ENCODE results near the gene EPB42.
"Not testable (repeated sequence)": the region's sequence is repeated elsewhere in the genome, so short reads cannot be mapped to it uniquely, and the experiment has no call there.

The EPB42 gene

DNA sequence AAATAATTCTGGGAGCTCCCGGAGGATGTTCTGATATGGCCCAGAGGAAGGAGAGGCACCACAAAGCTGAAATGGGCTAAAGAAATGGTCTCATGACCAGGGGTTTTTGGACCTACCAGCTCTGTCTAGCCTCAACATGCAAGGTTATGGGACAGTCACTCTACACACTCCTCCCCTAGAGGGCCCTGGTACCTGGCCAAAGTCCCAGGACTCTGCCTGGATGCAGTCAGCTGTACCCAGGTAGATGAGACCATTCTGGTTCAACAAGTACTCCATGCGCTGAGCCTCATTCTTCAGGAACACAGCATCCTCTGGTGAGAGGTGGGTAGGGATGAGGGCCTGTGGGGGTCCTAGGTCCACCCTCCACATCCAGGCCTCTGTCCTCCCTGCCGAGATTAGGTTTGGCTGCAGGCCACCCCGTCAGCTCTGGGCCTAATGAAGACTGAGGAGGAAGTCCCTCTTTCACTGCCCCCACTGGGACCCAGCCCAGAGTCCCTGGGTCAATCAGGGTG, 9.5 kb downstream of the EPB42 start:
- DNase-seq: no peak

DNA sequence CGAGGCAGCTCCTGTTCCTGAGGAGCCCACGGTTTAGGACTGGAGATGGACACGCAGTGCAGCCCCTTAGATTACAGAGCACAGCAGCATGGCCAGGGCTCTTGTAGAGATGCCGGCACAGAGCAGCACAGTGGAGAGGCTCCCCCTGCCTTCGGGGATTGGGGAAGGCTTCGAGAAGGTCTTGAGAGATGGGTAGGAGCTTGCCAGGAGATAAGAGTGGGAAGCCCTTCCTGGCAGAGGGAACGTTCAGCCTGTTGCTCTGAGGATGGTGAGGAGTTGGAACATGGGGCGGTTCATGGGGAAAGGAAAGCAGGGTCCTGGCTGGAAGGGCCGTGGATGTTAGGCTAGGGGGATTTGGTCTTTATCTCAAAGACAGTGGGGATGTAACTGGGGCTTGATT, 10.0 kb downstream of the EPB42 start:
- no peak for DNase-seq

DNA sequence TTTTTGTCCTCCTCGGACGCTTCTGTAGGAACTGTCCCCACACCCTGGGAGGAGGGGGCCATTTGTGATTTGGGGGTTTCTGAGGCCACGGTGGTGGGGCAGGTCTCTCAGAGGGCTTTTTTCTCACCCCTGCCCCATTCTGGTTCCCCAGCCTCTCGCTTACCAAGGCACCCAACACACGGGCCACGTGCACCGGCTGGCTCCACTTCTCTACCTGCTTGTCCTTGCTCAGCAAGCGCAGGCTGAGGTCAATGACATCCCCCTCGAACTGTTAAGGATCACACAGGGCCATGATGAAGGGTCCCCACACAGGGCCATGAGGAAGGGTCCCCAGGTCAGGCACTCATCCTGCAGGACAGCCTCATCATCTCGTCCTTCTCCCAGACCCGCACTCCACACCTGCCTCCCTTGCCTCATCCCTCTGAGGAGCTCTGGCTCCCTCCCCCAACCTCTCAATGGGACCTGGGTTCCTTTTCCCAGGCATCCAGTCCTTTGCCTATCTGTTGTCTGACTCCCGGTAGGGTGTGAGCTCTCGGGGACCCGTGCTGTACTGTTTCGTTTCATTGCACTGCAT, 10.6 kb downstream of the EPB42 start:
- no peak for DNase-seq

DNA sequence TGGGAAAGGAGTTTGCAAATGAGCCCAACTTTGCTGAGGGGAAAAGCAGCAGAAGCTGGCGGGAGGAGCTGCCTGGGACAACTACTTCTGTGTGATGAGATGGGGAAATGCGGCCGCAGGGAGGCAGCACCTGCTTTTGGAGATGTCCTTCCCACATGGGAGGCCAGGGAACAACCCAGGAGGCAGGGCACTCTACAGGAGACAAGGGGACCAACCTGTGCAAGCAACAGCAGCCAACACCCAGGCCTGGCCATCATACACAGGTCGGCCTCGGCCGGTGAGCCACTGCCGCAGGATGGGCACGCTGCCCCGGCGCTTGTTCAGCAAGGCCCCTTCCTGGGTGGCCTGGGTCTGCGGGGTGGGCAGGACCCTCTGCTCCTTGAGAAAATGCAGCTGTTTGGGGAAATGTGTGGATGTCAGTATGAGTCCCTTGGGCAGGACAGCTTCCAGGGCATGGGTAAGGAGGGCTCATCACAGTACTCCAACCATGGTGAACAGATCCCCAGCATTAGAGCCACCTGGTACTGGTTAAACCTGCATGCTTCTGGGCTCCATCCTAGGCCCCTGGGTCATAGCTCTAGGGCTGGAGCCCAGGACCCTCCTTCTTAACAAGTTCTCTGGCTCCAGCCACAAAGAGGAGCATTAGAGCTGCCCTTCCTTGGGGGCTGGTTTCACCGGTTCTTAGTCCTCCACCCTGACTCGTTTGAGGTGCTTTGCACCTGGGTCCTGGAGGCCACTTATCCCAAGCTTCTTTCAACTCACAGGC, 11.6 kb downstream of the EPB42 start:
- DNase-seq: no peak

DNA sequence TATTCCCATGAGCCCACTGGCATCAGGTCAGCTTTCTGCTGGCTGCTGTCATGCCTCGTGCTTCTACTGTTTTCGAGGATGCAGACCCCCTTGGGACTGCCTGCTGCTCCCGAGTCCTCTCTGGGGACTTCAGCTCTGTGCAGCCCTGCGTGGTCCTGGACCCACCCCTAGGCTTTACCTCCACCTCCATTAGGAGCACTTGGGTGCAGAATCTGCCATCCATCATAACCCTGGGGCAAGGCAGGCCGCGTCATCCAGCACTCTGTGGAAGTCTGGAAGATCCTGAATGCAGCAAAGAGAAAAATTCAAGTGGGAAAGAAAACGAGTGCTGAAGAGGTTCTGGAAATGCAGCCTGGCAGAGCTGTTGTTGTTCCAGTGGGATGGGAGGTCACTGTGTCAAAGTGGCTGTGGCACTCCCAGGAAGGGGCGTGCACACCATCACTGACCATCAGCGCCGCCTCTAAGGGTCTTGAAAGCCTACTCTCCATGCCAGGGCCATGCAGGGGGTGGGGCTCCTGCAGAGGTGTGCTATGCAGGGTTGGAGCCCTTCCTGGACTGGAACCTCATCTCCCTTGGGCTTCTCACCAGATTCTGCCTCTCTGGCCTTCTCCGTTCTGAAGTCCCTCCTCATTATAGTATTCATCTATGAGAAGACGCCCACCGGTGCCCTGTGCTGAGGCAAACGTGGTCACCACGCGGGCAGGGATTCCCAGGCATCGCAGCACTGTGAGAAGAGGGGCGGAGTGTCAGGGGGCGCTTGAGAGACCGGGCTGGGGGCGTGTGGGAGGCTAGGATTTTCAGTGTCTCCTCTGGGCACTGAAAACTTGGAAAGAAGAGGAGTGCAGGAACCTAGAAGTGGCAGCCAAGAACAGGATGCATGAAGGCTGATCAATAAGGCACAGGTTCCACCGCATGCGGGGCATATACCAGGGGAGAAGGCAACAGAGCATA, 12.5 kb downstream of the EPB42 start:
- DNase-seq: no peak

DNA sequence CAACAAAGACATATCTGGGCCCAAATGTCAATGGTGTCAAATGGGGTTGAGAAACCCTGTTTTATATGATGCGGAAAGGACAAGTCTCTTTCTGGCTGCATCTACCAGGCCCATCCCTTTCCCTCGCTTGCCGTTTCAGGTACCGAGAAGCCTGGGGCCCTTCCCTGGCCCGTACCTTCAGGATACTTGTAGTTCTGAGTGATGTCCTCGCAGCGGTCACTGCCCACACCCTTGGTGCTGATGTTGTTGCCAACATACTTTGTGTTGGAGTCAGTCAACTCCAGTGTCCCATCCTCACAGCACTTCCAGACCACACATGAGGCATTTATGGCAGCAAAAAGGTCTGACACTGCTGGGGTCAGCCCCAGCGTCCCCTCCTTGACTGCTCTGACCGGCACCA, 13.8 kb downstream of the EPB42 start:
- no peak for DNase-seq

DNA sequence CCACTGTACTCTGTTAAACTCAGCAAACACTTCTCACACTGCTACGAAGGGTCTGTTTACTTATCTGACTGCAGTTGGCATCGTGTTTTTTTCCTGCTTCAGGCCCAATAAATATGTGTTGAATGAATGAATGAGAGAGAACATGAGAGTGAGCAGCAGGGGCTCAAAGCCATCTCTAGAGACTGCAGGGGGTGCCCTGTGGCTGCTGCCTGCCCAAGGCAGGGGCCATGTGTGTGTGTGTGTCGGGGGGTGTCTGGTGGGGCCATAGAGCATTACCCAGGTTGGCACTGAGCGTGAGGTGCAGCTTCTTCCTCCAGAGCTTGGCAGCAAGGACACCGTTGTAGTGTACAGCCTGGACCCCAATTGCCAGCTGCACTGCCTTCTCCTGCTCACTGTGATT, 14.8 kb downstream of the EPB42 start:
- DNase-seq: no peak

DNA sequence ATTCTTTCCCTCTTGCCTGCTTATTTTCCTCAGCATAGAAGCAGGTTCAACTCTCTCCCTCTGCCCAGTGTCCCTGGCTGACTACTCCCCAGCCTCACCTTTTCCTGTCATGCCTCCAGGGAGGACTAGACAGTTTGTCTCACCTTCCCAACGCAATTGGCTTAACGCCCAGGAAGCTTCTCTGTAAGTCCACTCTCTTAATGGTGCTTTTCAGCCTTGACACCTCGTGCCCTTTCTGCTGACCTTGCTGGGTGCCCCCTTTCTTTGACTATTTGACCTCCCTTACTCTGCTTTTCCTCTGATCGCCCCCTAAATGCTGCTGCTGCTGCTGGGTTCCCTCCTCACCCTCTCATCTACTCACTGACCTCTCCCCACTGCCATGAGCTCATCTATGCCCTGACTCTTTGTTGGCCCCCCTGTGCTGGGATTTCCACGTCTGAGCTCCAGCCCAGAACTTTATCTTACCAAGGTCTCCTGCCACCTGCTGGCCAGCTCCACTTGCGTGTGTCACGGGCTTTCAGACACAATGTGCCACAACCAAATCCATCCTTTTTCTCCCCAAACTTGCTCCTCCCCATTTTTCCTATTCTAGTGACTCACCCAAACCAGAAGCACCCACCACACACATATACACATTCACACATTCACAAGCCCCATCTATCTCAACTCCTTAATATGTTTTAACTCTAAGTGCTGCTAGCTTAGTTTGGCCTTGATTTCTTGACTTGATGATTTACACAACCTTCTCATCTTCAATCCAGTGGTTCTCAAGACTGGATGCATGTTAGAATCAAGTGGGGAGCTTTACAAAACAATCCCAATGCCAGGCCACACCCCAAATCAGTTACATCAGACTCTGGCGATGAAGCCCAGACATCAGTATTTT, 16.6 kb downstream of the EPB42 start:
- peak in 1 of 2 experiments; percentile 20 for DNase-seq

DNA sequence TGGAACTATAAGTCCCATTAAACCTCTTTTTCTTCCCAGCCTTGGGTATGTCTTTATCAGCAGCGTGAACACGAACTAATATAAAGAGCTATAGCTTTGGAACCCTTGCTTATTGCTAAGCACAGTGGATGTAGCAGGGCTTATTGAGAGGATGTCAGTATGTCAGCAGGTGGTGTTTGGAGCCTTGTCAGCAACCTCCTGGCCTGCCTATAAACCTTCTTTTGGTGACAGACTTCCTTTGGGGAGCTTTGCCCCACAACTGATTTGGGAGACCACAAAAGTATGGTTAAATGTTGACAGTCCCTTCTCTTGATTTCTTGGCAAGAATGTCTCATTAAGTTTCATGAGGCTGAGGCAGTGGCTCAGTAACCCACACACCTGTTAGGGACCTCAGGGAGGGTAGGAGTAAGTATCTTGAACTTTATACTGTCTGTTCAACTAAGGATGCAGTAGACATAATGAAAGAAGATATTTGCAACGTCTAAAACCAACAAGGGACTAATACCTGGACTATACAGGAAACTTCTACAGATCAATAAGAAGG, 20.8 kb downstream of the EPB42 start:
- DNase-seq: no peak

DNA sequence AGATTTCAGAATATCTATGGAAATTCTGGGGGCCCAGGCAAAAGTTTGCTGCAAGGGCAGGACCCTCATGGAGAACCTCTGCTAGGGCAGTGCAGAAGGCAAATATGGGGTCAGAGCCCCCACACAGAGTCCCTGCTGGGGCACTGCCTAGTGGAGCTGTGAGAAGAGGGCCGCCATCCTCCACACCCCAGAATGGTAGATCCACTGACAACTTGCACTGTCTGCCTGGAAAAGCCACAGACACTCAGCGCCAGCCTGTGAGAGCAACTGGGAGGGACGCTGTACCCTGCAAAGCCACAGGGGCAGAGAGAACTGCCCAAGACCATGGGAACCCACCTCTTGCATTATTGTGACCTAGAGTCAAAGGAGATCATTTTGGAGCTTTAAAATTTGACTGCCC, 21.8 kb downstream of the EPB42 start:
- no peak for DNase-seq

DNA sequence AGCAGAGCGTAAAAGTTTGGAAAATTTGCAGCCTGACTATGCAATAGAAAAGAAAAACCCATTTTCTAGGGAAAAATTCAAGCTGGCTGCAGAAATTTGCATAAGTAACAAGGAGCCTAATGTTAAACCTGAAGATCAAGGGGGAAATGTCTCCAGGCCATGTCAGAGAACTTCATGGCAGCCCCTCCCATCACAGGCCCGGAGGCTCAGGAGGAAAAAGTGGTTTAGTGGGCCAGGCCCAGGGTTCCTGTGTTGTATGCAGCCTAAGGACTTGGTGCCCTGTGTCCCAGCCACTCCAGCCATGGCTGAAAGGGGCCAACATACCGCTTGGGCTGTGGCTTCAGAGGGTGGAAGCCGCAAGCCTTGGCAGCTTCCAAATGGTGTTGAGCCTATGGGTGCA, 22.3 kb downstream of the EPB42 start:
- DNase-seq: not testable (repeated sequence)

DNA sequence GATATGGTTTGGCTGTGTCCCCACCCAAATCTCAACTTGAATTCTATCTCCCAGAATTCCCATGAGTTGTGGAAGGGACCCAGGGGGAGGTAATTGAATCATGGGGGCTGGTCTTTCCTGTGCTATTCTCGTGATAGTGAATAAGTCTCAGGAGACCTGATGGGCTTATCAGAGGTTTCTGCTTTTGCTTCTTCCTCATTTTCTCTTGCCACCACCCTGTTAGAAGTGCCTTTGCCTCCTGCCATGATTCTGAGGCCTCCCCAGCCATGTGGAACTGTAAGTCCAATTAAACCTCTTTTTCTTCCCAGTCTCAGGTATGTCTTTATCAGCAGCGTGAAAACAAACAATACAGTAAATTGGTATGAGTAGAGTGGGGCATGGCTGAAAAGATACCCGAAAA, 23.0 kb downstream of the EPB42 start:
- DNase-seq: not testable (repeated sequence)

DNA sequence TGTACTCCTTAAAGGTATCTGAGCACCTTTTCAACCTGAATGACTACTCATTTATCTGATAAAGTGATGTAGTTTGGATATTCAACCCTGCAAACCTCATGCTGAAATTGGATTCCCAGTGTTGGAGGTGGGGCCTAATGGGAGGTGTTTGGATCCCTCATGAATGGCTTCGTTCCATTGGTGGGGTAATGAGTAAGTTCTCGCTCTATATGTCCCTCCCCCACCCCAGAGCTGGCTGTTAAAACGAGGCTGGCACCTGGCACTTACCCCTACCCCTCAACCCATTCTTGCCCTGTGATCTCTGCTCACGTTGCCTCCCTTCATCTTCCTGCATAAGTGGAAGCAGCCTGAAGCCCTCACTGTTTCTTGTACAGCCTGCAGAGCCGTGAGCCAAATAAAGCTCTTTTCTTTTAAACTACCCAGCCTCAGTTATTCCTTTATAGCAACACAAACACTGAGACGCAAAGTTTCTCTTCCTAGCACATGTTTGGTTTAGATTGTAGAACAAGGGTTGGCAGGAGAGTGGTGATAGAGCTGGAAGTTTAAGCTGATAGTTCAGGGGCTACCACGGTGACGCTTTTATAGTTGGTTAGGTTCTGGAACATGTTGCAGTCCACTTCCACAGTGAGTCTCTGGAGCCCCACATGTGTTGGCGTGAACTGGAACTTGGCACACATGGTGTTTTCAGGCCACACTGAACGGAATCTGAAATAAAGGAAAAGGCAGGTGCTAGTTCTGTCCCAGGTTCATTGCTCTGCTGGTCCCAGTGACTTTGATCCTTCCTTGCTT, 23.9 kb downstream of the EPB42 start:
- DNase-seq: no peak

DNA sequence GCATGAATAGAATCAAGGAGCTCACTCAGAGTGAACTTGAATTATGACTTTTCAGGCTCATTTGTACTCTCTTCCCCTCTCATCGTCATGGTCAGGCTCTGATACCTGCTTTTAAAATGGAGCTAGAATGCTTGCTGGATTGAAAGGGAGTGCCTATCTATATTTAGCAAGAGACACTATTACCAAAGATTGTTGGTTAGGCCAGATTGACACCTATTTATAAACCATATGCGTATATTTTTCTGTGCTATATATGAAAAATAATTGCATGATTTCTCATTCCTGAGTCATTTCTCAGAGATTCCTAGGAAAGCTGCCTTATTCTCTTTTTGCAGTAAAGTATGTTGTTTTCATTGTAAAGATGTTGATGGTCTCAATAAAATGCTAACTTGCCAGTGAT, 26.0 kb downstream of the EPB42 start:
- DNase-seq: no peak

DNA sequence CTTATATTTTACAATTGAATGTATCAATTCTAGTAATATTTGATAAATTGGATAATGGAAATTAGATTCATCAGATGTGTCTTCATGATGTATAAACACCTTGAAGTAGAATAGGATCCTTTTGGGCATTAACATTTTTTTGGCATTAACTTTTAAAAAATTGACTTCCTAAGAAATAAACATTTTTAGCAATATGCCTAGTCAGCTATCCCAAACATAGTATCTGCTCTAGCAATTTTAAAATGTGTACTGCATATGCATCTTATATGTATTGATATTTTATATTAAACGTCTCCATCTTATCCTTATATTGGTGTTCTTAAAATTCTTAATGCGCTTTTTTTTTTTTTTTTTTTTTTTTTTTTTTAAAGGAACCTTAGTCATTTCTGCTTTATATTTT, 27.1 kb downstream of the EPB42 start:
- no peak for DNase-seq

DNA sequence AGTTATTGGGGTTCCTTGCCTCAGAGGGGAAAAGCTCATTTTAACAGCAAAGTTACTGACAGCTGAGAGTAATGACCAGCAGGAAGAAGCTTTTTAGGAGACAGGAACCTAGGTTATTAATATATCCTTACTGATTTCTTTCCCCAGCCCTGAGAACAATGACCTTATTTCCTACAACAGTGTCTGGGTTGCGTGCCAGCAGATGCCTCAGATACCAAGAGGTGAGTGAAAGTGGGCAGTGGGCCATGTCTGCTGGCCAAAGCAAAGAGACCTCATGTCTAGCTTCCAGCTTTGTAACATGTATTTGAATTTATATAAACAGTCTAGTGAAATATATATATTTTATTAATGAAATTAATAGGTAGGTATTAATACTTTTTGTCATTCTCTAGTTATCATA, 30.6 kb downstream of the EPB42 start:
- no peak for DNase-seq

DNA sequence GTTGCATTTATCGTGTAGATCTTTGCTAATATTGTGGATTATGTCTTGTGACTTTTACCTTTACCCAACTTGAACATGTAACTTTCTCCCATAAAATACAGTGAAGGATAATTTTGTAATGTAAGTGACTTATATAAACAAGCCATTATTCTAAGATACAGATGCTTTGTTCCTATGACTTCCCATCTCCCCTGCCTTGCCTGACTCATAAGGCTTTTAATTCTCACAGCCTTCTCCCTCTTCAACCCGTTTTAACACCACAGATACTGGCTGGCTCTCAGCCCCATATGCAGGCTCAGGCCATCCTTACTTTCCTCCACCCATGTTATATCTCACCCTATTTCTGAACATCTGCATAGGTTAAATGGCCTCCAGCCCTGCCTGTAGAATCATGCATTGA, 31.5 kb downstream of the EPB42 start:
- DNase-seq: no peak

DNA sequence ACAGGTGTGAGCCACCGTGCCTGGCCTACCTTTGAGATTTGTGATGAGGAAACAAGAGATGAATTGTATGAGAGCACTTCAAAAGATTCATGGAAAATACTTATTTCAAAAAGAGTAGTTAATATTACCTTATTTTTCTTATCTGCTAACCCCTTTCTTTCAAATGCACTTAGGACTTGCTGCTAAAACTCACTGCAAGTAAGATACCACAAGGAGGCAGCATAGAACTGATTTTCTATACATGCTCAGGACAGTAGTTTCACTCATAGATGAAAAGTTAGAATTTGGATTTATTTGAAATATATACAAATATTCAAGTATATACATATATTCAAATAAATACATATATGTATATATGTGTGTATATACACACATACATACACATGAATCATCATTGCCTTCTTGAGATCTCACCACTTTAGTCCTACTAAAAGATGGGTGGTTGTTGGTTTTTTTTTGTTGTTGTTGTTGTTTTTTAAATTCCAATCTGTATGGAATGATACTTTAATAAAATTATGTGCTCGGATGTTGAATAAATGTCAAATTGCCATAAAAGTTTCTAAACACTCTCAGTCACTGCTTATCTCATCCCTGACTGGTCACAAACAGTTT, 33.2 kb downstream of the EPB42 start:
- peak in 1 of 2 experiments; percentile 1 for DNase-seq

DNA sequence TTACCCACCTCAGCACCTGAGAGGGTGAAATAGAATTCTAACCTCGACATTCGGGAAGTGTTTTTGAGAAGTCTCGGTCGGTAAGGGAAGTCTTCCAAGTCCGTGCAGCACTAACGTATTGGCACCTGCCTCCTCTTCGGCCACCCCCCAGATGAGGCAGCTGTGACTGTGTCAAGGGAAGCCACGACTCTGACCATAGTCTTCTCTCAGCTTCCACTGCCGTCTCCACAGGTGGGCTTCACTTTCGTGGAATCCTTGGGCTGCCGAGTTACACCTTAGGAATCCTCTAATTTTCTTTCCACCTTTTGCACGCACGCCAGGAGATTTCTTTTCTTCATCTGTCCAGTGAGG, 34.8 kb downstream of the EPB42 start:
- DNase-seq: no peak

DNA sequence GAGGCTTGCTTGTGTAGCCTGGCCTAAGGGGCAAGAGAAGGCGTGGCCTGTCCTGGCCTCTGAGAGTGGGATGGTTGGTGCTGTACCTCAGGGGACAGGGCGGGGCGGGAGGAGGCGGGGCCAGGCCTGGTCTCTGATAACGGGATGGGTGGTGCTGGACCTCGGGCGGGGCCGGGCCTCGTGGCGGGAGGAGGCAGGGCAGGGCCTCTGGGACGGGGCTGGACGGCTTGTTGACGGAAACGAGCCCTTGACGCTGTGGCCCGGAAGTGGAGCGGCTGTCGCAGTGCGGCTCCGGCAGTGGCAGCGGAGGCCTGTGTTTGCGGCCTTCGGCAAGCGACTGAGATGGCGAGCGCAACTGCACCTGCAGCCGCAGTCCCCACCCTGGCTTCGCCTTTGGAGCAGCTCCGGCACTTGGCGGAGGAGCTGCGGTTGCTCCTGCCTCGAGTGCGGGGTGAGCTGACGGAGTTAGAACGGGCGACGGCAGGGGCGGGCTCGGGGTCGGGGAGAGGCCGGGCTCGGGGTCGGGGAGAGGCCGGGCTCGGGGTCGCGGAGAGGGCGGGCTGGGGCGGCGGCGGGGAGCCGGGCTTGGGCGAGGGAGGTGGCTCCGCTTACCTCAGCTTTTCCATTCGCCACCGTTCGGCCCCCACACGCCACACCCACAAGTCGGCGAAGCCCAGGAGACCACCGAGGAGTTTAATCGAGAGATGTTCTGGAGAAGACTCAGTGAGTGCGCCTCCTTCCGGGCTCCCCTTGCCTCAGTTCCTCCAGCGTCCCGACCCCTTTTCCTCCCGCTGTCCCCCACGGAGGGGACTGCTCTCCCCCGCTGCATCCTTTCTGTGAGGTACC, 35.4 kb downstream of the EPB42 start, which contains the start of gene CCNDBP1:
Gene CCNDBP1, plus strand, starts transcription at position 247 of the 846 bp plus-strand sequence. Its CDS starts 96 bp downstream, at position 343.
- DNase-seq: peak; percentile 52 to 74

Data from NCI-H1930 (cell line).